DND-41 (cell line): ENCODE data around the gene CBARP.

ENCODE experiments used
- ATAC-seq: fragments of 200-7000 bp; cut with Tn5 transposase; 3 replicates; pipeline ENCODE4 v1.9.1; 2021; ENCODE audit warnings: low read depth; ENCODE audit not compliant: insufficient read depth
- DNase-seq: peaks from one replicate; pipeline ENCODE4 v3.0.0-alpha.2; 2020
- H2AFZ ChIP-seq: 2 replicates; pipeline ENCODE4 v1.6.0; 2012; ENCODE audit warnings: low read depth, low read length
- H3K27ac ChIP-seq: 2 replicates; pipeline ENCODE4 v1.5.1; 2012; ENCODE audit warnings: low read length, inconsistent platforms
- H3K27me3 ChIP-seq: fragments of 200-600 bp; sonication (generic); 2 replicates; pipeline ENCODE4 v1.6.0; 2012; ENCODE audit warnings: low read length, mild to moderate bottlenecking, inconsistent platforms; ENCODE audit not compliant: insufficient read depth, poor library complexity
- H3K36me3 ChIP-seq: 2 replicates; pipeline ENCODE4 v1.5.1; 2012; ENCODE audit warnings: low read length, inconsistent platforms; ENCODE audit not compliant: insufficient read depth
- H3K4me1 ChIP-seq: 2 replicates; pipeline ENCODE4 v1.5.1; 2012; ENCODE audit warnings: mild to moderate bottlenecking, low read length; ENCODE audit not compliant: insufficient read depth
- H3K4me2 ChIP-seq: 2 replicates; pipeline ENCODE4 v1.6.0; 2012; ENCODE audit warnings: mild to moderate bottlenecking, moderate library complexity, low read length, inconsistent platforms; ENCODE audit not compliant: insufficient read depth
- H3K4me3 ChIP-seq, 2 experiments: fragments of 200-600 bp in 1 of 2; shearing (Covaris generic) in 1 of 2; 2 replicates each; pipeline ENCODE4 v1.5.1; 2012 to 2016; ENCODE audit warnings: inconsistent platforms in 2 of 2, low read length in 2 of 2, mild to moderate bottlenecking in 2 of 2, low read depth in 1 of 2, moderate library complexity in 1 of 2
- H3K79me2 ChIP-seq: 2 replicates; pipeline ENCODE4 v1.6.0; 2012; ENCODE audit warnings: low read length, inconsistent platforms; ENCODE audit not compliant: insufficient read depth
- H3K9ac ChIP-seq: 2 replicates; pipeline ENCODE4 v1.6.0; 2012; ENCODE audit warnings: low read depth, mild to moderate bottlenecking, inconsistent platforms, low read length, moderate library complexity
- H3K9me3 ChIP-seq: 2 replicates; pipeline ENCODE4 v1.5.1; 2012; ENCODE audit warnings: low read length, moderate library complexity, mild to moderate bottlenecking, inconsistent platforms; ENCODE audit not compliant: insufficient read depth, severe bottlenecking
- H4K20me1 ChIP-seq: 2 replicates; pipeline ENCODE4 v1.6.0; 2012; ENCODE audit warnings: low read length; ENCODE audit not compliant: insufficient read depth
- CTCF ChIP-seq: IDR thresholded peaks from 2 replicates; pipeline ENCODE4 v1.5.1; 2012; ENCODE audit warnings: borderline replicate concordance, low read length, moderate library complexity, mild to moderate bottlenecking; ENCODE audit not compliant: poor library complexity, severe bottlenecking; ENCODE audit errors: extremely low read depth
- EZH2 ChIP-seq: IDR thresholded peaks from 3 replicates; pipeline ENCODE4 v1.6.1; 2012; ENCODE audit warnings: borderline replicate concordance, low read depth, mild to moderate bottlenecking, moderate library complexity, low read length, inconsistent platforms; ENCODE audit not compliant: severe bottlenecking

CBARP gene

GRCh38 chr19:1230783-1231489 is 6.9 kb downstream of the CBARP start:
- no peak for TF ChIP-seq CTCF
- no peak for TF ChIP-seq EZH2
- Histone ChIP-seq H4K20me1 (0 out of 2 replicates have a peak, but pooled peaks cover 4% of the 10 kb centered on the region), H2AFZ (no peak overlapping the region), H3K27me3 (no peaks in the 10 kb centered on the region), H3K79me2 (no peaks in the 10 kb centered on the region), H3K36me3 (peaks cover 17% of the 10 kb centered on the region), H3K4me3 (no peak overlapping the region), H3K9me3 (no peaks in the 10 kb centered on the region), H3K27ac (no peak overlapping the region), H3K4me1 (no peaks in the 10 kb centered on the region), H3K9ac (no peak overlapping the region), H3K4me2 (no peak overlapping the region)
- ATAC-seq, result 0 out of 3 replicates have a peak, but pooled peaks have one; percentile 21
- DNase-seq, result no peak

- ATAC-seq (no peak), DNase-seq (no peak)
- Histone ChIP-seq H2AFZ (no peak overlapping the region), H3K79me2 (no peaks in the 10 kb centered on the region), H3K9ac (no peak overlapping the region), H3K4me1 (no peaks in the 10 kb centered on the region), H3K9me3 (no peaks in the 10 kb centered on the region), H3K27ac (no peak overlapping the region), H3K4me3 (no peak overlapping the region), H3K4me2 (no peak overlapping the region), H3K27me3 (no peaks in the 10 kb centered on the region), H4K20me1 (0 out of 2 replicates have a peak, but pooled peaks cover 7% of the 10 kb centered on the region), H3K36me3 (peaks cover 24% of the 10 kb centered on the region)
- no peak for TF ChIP-seq CTCF
- TF ChIP-seq EZH2, result no peak
These were observed 7.7 kb downstream of the CBARP start for GRCh38 chr19:1229924-1230782.

- TF ChIP-seq EZH2 (no peak), CTCF (no peak)
- H4K20me1 ChIP-seq, result peaks cover 14% of the 10 kb centered on the region
- no peaks in the 10 kb centered on the region for H3K27me3 ChIP-seq
- H3K79me2 ChIP-seq, result no peaks in the 10 kb centered on the region
- H3K4me2 ChIP-seq, result no peak overlapping the region
- no peaks in the 10 kb centered on the region for H3K4me1 ChIP-seq
- no peak overlapping the region for H3K9ac ChIP-seq
- H3K27ac ChIP-seq, result no peak overlapping the region
- peaks cover 33% of the 10 kb centered on the region for H3K36me3 ChIP-seq
- H2AFZ ChIP-seq, result no peak overlapping the region
- DNase-seq (no peak), ATAC-seq (no peak)
- H3K9me3 ChIP-seq, result no peaks in the 10 kb centered on the region
- no peak overlapping the region for H3K4me3 ChIP-seq
These were observed 8.5 kb downstream of the CBARP start for GRCh38 chr19:1229056-1229923.
